Head of caudate nucleus (tissue), 42 donors: ENCODE measurements around the gene SPRED2.
"Not testable (repeated sequence)": the region's sequence is repeated elsewhere in the genome, so short reads cannot be mapped to it uniquely, and the experiment has no call there.

ENCODE experiments used
- DNase-seq, 42 donors: peaks; one replicate each; pipeline versions ENCODE4 v3.0.0 to v3.0.0-alpha.2; 2020 to 2021; ENCODE audit warnings: mixed read lengths in 7 of 42
- intact Hi-C: fragments of 100-400 bp; cut with DNase I; formaldehyde crosslinking; loops from one replicate; pipeline ENCODE4 v1.15.0; 2022

Gene SPRED2

GRCh38 chr2:65334714-65335113 lies 97.7 kb downstream of the SPRED2 start:
- intact Hi-C loops = no loop called here

DNA sequence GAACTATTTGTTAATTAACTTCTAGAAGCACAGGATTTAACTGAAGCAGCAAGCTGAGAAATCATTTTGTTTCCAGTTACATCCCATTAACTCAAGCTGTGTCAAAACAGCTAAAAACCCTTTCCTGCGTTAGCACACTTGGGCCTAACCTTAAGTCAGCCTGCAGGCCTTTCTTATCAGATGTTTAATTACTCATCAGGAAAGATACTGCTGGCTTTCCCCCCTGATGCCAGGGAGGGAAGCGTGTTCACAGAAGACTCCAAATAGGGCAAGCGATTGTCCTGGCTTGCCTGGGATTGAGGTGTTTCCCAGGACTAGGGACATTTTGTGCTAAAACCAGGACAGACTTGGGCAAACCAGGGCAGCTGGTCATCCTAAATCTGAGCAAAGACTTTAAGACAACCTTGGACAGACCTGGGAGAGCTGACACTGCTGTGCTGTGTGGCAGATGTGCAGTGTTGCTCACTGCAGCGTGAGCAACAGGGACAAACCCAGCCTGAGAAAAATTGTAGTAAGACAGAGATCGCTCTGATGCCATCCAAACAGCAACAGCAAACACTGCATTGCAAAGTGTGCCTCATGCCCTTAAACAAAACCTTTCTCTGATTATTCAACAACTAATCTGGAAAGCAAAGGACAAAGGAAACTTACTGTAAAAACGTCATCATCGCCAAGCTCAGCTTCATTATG lies 100.9 kb downstream of the SPRED2 start:
- DNase-seq = no peak
- intact Hi-C loops = no loop called here

More at GRCh38 chr2:65334714-65335113, 97.7 kb downstream of the SPRED2 start:
- no peak for DNase-seq

DNA sequence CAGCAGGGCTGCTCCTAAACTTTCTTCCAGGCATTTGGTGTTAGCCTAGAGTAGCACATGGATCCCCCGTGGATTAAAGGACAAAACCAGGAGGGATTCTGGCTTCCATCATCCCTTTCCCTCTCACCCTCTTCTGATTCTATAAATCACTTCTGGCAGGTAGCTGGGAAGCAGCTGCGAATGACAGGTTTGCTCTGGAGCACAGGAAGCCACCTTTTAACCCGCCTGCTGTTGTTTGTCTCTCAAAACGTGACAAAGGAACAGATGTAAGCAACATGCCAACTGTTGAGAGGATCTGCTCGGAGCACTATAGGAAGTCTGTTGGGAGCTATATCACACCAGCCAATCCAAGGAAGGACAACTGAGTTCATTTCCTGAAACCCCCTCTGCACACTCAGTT lies 102.9 kb downstream of the SPRED2 start:
- DNase-seq = no peak
- intact Hi-C loops = no loop called here

- no peak for DNase-seq
- intact Hi-C loops = no loop called here
Measured at GRCh38 chr2:65326276-65326675, 106.1 kb downstream of the SPRED2 start.

- no peak for DNase-seq
- intact Hi-C loops = no loop called here
Measured at GRCh38 chr2:65325066-65325465, 107.3 kb downstream of the SPRED2 start.

- intact Hi-C loops = no loop called here
- DNase-seq = peak in 1 of 42 donors; percentile 1
Measured at GRCh38 chr2:65320946-65321345, 111.5 kb downstream of the SPRED2 start.

GRCh38 chr2:65320042-65320725 lies 112.2 kb downstream of the SPRED2 start:
- DNase-seq = peak in 2 of 42 donors; percentile 13 to 17
- intact Hi-C loops = no loop called here

DNA sequence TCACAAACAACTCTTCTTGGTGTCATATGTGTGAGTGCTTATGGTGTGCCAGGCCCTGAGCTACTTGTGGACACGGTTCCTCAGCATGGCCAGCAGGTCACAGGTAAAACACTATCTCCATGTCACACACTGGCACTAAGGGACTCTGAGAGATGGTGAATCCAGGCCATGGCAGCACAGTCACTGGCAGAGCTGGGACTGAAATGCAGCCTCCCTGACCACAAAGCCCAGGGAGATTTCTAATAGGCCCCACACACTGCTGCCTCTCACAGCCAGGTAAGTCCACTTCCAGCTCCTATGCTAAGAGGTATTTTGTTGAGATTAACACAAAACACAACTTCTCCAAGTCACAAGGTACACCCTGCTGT lies 112.7 kb downstream of the SPRED2 start:
- peak in 2 of 42 donors; percentile 12 to 20 for DNase-seq
- intact Hi-C loops = no loop called here

DNA sequence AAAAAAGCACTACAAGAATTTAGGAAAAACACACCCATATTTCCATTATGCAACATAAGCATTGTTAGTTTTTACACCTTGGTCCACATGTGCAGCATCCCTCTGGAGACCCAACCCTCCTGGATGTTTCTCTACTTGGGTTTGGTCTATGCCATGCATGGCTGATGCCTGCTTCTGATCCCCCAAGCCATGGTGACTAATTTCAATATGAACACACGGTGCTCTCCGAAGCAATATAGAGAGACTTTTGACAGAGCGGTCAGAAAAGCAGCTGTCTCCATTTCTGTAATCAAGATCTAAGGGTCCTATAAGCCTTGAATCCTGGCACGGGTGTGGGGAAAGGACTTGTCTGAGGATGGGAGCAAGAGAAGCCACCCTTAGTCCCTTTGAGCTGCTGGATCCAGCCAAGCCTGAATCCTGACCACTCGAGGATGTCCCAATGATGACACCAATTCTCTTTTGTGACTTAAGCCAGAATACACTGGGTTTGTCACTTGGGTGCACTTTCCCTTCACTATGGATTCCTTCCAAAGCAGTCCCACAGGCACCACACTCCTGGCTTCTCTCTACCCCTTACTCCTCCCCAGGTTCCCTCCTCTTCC lies 113.2 kb downstream of the SPRED2 start:
- peak in 2 of 42 donors; percentile 3 to 30 for DNase-seq
- intact Hi-C loops = no loop called here

GRCh38 chr2:65317841-65318240 lies 114.6 kb downstream of the SPRED2 start:
- intact Hi-C loops = no loop called here
- DNase-seq = no peak

- DNase-seq, intact Hi-C loops: not testable (repeated sequence)
Measured at GRCh38 chr2:65317351-65317750, 115.0 kb downstream of the SPRED2 start.

DNA sequence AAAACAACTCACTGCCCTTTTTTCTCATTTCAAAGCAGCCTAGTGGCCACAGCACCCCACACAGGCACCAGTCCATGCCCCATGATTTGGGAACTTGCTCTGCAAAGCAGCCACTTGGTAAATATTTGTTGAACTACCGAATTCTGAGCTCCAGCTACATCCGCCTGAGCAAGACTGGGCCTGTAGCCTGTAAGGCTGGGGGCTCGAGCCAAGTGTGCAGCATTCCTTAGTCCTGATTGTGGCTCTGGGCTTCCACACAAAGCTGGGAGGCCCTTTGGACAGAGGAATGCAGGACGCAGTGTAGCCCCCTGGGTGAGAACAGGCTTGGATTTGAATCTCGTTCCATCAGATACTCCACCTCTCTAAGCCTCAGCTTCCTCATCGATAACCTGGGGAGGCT lies 116.3 kb downstream of the SPRED2 start:
- DNase-seq = peak in 8 of 42 donors; percentile 17 to 51 (median 26)
- intact Hi-C loops = no loop called here

- no peak for DNase-seq
- intact Hi-C loops = no loop called here
Measured at GRCh38 chr2:65314801-65315441, 117.5 kb downstream of the SPRED2 start.

GRCh38 chr2:65313954-65314256 lies 118.5 kb downstream of the SPRED2 start:
- no peak for DNase-seq
- intact Hi-C loops = no loop called here

GRCh38 chr2:65313126-65313953 lies 119.1 kb downstream of the SPRED2 start:
- no peak for DNase-seq
- intact Hi-C loops = no loop called here

GRCh38 chr2:65311596-65311995 lies 120.8 kb downstream of the SPRED2 start:
- no peak for DNase-seq
- intact Hi-C loops = no loop called here

DNA sequence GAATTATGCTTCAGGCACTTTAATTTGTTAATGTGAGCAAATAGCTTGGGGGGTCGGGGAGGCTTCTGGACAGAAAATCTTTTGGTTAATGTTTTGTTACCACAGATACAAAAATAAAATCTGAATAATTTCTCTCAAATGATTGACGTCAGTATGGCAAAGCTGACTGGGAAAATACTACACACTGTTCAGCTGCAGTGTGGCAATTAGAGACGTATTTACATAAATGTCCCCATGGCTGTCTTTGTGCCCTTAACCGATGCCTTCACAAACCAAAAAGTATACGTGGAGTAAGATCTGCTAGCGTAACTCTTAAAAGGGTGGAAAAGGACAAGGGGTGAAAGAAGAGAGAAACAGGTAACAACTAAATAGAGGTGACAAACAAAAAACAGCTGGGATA lies 121.3 kb downstream of the SPRED2 start:
- intact Hi-C loops = no loop called here
- DNase-seq = no peak

DNA sequence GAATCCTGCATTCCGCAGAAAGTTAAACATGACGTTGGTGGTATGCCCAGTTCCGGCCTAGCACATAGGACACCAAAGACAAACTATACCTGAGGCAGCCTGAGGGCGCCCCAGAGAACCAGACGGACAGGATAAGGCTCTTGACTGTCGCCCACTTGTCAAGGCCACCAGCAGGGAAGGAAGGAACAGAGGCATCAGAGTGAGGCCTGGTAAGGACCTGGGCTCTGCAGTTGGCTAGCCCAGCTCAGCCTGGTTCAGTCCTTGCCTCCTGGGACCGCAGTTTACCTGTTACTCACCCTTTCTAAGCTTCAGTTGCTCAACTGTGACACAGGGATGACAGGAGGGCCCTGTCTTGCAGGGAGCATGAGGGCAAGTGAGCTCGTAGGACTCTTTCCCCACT lies 122.7 kb downstream of the SPRED2 start:
- no peak for DNase-seq

GRCh38 chr2:65305934-65306333 lies 126.5 kb downstream of the SPRED2 start:
- intact Hi-C loops = loop anchor here (10.0 kb wide), 1 partner anchor 129 kb away; the partner anchor contains the start of gene SPRED2
- no peak for DNase-seq

More for the DNA sequence above, 122.7 kb downstream of the SPRED2 start:
- intact Hi-C loops = loop anchor here (10.0 kb wide), 1 partner anchor 125 kb away; the partner anchor contains the start of gene SPRED2
